Cardiac fibroblast (primary cell): ENCODE data around the gene CSK.
"Not testable (repeated sequence)": the region's sequence is repeated elsewhere in the genome, so short reads cannot be mapped to it uniquely, and the experiment has no call there.

Source experiments
- DNase-seq, 2 donors: peaks; one replicate each; pipeline versions ENCODE4 v3.0.0 to v3.0.0-alpha.2; 2010; ENCODE audit warnings: low read depth in 2 of 2
- H3K4me3 ChIP-seq, 2 donors: replicated peaks in 1 of 2; 1 replicate in 1 of 2; 2 replicates in 1 of 2; pipeline ENCODE4 v1.5.1; 2011; ENCODE audit warnings: low read depth in 2 of 2, low read length in 2 of 2, mild to moderate bottlenecking in 2 of 2, moderate library complexity in 1 of 2
- TF ChIP-seq, protein P1 (sequence below): IDR thresholded peaks from one replicate; pipeline ENCODE4 v1.5.1; 2011; ENCODE audit warnings: low read depth, mild to moderate bottlenecking, low read length, inconsistent platforms

CSK gene

DNA sequence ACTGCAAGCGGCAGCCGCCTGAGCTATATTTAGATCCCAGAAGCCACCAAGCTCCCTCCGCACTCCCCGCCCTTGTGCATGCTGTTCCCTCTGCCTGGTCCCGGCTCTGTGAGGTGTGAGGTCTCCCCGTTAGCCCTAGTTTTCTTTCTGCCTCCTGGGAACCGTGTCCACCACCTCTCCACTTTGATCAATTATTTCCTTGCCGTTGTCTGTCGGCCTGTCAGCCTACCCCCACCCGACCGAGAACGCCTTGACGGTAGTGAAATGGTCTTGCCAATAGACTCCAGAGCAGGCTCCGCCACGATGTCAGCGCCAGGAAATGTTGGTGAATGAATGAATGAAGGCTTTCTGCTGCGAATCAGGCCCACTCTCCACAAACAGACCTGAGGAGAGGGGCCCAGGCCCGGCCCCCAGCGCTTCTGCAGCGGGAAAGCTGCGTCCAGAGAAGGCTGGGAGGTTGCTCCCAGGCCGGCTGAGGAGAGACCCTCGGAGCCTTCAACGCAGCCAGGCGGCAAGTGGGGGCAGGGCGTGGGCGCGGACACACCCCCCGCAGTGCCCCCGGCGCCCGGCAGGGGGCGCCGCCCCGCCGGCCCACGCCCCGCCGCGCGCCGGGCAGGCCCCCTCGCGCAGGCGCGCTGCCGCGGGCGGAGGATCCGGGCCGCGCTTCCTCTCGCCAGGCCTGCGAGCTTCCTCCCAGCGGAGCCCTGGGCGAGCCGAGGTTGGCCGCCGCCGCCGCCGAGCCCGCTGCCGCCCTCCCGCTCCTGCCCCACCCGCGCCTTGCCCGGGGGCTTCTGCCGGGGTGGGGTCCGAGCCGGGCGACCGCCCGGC is at the start of gene CSK:
CSK (plus strand) TSS at position 650 of the 828 bp plus-strand sequence. CDS start 16,218 bp downstream, outside the sequence.
- peak within 1 kb of the TSS; percentile 78 to 86 for H3K4me3 ChIP-seq
- DNase-seq, result peak; percentile 52 to 75
- TF ChIP-seq, protein P1, sequence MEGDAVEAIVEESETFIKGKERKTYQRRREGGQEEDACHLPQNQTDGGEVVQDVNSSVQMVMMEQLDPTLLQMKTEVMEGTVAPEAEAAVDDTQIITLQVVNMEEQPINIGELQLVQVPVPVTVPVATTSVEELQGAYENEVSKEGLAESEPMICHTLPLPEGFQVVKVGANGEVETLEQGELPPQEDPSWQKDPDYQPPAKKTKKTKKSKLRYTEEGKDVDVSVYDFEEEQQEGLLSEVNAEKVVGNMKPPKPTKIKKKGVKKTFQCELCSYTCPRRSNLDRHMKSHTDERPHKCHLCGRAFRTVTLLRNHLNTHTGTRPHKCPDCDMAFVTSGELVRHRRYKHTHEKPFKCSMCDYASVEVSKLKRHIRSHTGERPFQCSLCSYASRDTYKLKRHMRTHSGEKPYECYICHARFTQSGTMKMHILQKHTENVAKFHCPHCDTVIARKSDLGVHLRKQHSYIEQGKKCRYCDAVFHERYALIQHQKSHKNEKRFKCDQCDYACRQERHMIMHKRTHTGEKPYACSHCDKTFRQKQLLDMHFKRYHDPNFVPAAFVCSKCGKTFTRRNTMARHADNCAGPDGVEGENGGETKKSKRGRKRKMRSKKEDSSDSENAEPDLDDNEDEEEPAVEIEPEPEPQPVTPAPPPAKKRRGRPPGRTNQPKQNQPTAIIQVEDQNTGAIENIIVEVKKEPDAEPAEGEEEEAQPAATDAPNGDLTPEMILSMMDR, result peak; percentile 44

DNA sequence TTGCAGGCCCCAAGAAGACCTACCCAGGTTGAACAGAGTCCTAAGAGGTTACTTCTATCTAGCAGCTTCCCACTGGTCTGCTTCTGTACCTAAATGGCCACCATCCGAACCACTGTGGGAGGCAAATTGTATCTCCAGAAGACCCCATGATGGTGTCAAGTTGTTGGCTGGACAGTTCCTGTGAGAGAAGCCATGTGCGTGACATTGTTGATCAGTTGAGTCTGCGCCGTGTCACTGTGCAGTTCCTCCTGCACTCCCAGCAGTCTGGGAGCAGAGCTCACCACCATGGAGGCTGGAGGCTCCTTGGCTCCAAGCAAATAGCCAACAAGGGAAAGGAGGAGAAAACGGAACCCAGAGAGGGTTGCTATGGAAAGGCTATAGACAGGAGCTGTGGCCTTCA is 49.0 kb upstream of the CSK start:
- no peak for DNase-seq
- TF ChIP-seq, protein P1, result no peak
- no peak overlapping the region for H3K4me3 ChIP-seq

DNA sequence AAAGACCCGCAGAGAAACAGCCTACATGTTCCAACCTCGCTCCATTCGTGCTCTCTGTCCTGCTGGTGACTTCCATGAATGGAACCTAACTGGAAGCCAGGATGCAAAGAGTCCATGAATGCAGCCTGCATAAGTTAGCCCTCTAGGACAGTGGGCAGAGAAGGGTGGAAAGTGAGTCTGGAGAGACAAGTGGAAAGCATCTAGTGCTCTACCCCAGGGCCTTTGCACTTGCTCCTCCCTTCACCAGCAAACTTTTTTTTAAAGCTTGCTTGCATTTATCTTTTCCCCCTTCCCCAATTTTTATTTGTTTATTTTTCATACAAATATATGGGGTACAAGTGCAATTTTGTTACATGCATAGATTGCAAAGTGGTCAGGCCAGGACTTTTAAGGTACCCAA is 48.6 kb upstream of the CSK start:
- no peak overlapping the region for H3K4me3 ChIP-seq
- TF ChIP-seq, protein P1, result no peak
- no peak for DNase-seq

DNA sequence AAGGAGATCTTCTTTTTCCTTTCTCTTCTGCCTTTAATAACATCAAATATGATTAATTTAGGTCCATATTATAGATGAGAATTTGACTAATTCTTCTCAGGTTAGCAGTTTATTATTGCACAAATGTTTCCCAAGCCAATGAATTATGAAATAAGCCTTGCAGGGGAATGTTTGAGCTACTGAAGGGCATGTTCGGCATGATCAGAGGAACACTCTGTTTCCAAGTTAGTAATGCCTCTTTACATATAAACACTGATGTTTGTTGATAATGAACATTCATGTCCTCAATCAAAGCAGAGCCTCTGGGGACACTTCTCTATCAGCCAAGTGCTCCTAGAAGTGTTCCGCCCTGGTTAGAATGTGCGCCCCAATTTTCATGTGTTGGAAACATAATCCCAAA is 46.6 kb upstream of the CSK start:
- TF ChIP-seq, protein P1, result no peak
- DNase-seq, result no peak
- no peak overlapping the region for H3K4me3 ChIP-seq

DNA sequence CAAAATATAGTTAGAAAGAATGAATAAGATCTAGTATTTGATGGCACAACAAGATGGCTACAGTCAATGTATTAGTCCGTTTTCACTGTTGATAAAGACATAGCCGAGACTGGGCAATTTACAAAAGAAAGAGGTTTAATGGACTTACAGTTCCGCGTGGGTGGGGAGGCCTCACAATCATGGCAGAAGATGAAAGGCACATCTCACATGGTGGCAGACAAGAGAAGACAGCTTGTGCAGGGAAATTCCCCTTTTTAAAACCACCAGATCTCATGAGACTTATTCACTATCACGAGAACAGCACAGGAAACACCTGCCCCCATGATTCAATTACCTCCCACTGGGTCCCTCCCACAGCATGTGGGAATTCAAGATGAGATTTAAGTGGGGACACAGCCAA is 43.6 kb upstream of the CSK start:
- not testable (repeated sequence) for H3K4me3 ChIP-seq, DNase-seq

DNA sequence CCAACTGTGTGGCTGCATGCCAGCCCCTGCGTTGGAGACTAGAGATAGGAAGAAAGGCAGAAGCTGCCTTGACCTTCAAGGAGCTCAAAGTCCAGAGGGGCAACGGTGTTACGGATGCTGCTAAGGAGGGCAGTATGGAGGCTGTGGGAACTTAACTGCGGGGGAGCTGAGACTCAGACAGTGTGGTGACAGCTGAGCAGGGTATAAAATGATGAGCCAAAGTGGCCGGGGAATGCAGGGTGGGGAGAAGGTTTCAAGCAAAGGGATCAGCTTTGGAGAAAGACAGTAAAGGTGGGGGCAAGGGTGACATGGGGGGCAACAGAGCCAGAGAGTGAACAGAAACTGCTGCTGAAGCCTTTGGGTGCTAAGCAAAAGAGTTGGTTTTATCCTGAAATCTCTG is 39.5 kb upstream of the CSK start:
- H3K4me3 ChIP-seq, result no peak overlapping the region
- TF ChIP-seq, protein P1, result no peak
- no peak for DNase-seq

DNA sequence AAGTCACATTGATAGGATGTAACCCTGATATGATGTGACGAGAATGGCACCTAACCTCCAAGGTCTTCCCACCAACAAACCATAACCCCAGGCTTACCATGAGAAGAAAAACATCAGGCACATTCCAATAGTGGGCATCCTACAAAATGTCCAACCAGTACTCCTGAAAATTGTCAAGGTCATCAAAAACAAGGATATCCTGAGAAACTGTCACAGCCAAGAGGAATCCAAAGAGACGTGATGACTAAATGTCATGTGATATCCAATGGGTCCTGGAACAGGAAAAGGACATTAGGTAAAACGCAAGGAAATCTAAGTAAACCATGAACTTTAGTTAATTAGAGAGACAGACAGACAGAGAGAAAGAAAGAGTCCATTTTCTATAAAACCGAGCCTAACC is 35.5 kb upstream of the CSK start:
- no peak overlapping the region for H3K4me3 ChIP-seq
- TF ChIP-seq, protein P1, result no peak
- no peak for DNase-seq
